Trophoblast cell (in vitro differentiated cells and primary cell): Measurements from ENCODE around the gene CD96.

Experiments
- DNase-seq, 2 donors: peaks; one replicate each; pipeline ENCODE4 v3.0.0-alpha.2; 2016
- H2AFZ ChIP-seq: 2 replicates; pipeline ENCODE4 v1.6.1; 2013; ENCODE audit warnings: low read length, moderate library complexity, mild to moderate bottlenecking; ENCODE audit not compliant: insufficient read depth, poor library complexity
- H2AK5ac ChIP-seq: 2 replicates; pipeline ENCODE4 v1.6.1; 2013; ENCODE audit warnings: mild to moderate bottlenecking, low read length
- H2BK120ac ChIP-seq: 2 replicates; pipeline ENCODE4 v1.6.1; 2013; ENCODE audit warnings: low read length, mild to moderate bottlenecking, moderate library complexity; ENCODE audit not compliant: insufficient read depth, poor library complexity
- H2BK12ac ChIP-seq: 2 replicates; pipeline ENCODE4 v1.6.1; 2013; ENCODE audit warnings: mild to moderate bottlenecking, low read length, moderate library complexity
- H2BK5ac ChIP-seq: 2 replicates; pipeline ENCODE4 v1.6.1; 2013; ENCODE audit warnings: low read length, low read depth, moderate library complexity, mild to moderate bottlenecking; ENCODE audit not compliant: poor library complexity
- H3K14ac ChIP-seq: 2 replicates; pipeline ENCODE4 v1.6.1; 2013; ENCODE audit warnings: mild to moderate bottlenecking, low read length
- H3K18ac ChIP-seq: 2 replicates; pipeline ENCODE4 v1.6.1; 2013; ENCODE audit warnings: mild to moderate bottlenecking, low read length
- H3K23ac ChIP-seq: 2 replicates; pipeline ENCODE4 v1.6.1; 2013; ENCODE audit warnings: low read length
- H3K27ac ChIP-seq: 2 replicates; pipeline ENCODE4 v1.5.1; 2013; ENCODE audit warnings: low read depth, mild to moderate bottlenecking, inconsistent platforms, low read length, moderate library complexity
- H3K27me3 ChIP-seq: 2 replicates; pipeline ENCODE4 v1.6.1; 2013; ENCODE audit warnings: inconsistent platforms, mild to moderate bottlenecking, low read length, moderate library complexity; ENCODE audit not compliant: insufficient read depth
- H3K36me3 ChIP-seq, 2 experiments: 1 replicate in 1 of 2; 2 replicates in 1 of 2; pipeline ENCODE4 v1.6.1; 2013; ENCODE audit warnings: low read length in 2 of 2, mild to moderate bottlenecking in 2 of 2, moderate library complexity in 1 of 2; ENCODE audit not compliant: insufficient read depth in 2 of 2, control insufficient read depth in 1 of 2
- H3K4ac ChIP-seq: 2 replicates; pipeline ENCODE4 v1.6.1; 2013; ENCODE audit warnings: low read depth, mild to moderate bottlenecking, low read length, moderate library complexity
- H3K4me1 ChIP-seq, 2 experiments: 1 replicate in 1 of 2; 2 replicates in 1 of 2; pipeline ENCODE4 v1.6.1; 2013; ENCODE audit warnings: low read length in 2 of 2, mild to moderate bottlenecking in 2 of 2, moderate library complexity in 1 of 2; ENCODE audit not compliant: insufficient read depth in 2 of 2, control insufficient read depth in 1 of 2
- H3K4me2 ChIP-seq: 2 replicates; pipeline ENCODE4 v1.6.1; 2013; ENCODE audit warnings: inconsistent platforms, mild to moderate bottlenecking, low read length, moderate library complexity
- H3K4me3 ChIP-seq: 2 replicates; pipeline ENCODE4 v1.5.1; 2013; ENCODE audit warnings: mild to moderate bottlenecking, low read depth, low read length, inconsistent platforms
- H3K79me1 ChIP-seq: one replicate; pipeline ENCODE4 v1.6.1; 2013; ENCODE audit warnings: low read length
- H3K79me2 ChIP-seq: 2 replicates; pipeline ENCODE4 v1.6.1; 2013; ENCODE audit warnings: low read length, mild to moderate bottlenecking; ENCODE audit not compliant: control insufficient read depth, insufficient read depth, poor library complexity
- H3K9ac ChIP-seq: 2 replicates; pipeline ENCODE4 v1.6.1; 2013; ENCODE audit warnings: mild to moderate bottlenecking, low read length
- H3K9me3 ChIP-seq: 2 replicates; pipeline ENCODE4 v1.6.1; 2013; ENCODE audit warnings: low read depth, mild to moderate bottlenecking, control low read depth, inconsistent platforms, low read length; ENCODE audit not compliant: insufficient read depth
- H4K12ac ChIP-seq: 2 replicates; pipeline ENCODE4 v1.6.1; 2013; ENCODE audit warnings: low read depth, mild to moderate bottlenecking, low read length, moderate library complexity
- H4K8ac ChIP-seq: 2 replicates; pipeline ENCODE4 v1.6.1; 2013; ENCODE audit warnings: low read depth, mild to moderate bottlenecking, low read length, moderate library complexity
- H4K91ac ChIP-seq: one replicate; pipeline ENCODE4 v1.6.1; 2013; ENCODE audit warnings: low read depth, mild to moderate bottlenecking, low read length, moderate library complexity
- WGBS: extraction: QIAGEN DNeasy Blood & Tissue Kit; methylation state at CpG from one replicate; pipeline ENCODE4 v1.1.7; 2013; ENCODE audit warnings: missing lambda C conversion rate; ENCODE audit not compliant: insufficient read length, insufficient coverage; ENCODE audit errors: extremely low coverage; 5-methylcytosine and 5-hydroxymethylcytosine counted together

Gene CD96

DNA sequence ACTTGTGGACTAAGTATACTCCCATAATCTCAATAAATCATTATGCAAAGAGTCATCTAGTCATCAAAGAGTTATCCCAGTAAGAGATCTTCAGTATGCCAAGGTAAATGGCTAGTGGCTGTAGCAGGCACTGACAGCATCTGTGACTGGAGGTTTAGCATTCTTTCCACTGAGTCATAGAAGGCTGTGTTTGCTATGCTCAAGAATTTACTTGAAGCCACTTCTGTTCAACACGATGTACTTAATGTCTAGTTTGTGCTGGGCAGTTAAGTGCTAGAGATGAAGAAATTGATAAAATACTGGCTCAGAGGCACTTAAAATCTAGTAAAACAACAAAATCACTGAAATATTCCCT, 40.1 kb downstream of the CD96 start:
- H3K23ac ChIP-seq, result no peak overlapping the region
- no peak overlapping the region for H2BK120ac ChIP-seq
- DNase-seq, result peak; percentile 87 to 94
- H3K4me1 ChIP-seq, result peaks cover 2 to 9% of the 10 kb centered on the region in 2 experiments
- no peak overlapping the region for H3K14ac ChIP-seq
- no peaks in the 10 kb centered on the region for H3K79me2 ChIP-seq
- no peak overlapping the region for H3K4me2 ChIP-seq
- no peaks in the 10 kb centered on the region for H3K27me3 ChIP-seq
- H3K9ac ChIP-seq, result no peak overlapping the region
- no peaks in the 10 kb centered on the region for H3K36me3 ChIP-seq
- peak overlapping the region; percentile 90 for H3K27ac ChIP-seq
- H2BK12ac ChIP-seq, result no peak overlapping the region
- peaks cover 3% of the 10 kb centered on the region for H3K9me3 ChIP-seq
- no peak overlapping the region for H3K4me3 ChIP-seq
- no peak overlapping the region for H3K4ac ChIP-seq
- no peak overlapping the region for H4K91ac ChIP-seq
- H3K79me1 ChIP-seq, result peaks cover 6% of the 10 kb centered on the region
- no peak overlapping the region for H3K18ac ChIP-seq
- H2AFZ ChIP-seq, result no peak overlapping the region
- H4K12ac ChIP-seq, result no peak overlapping the region
- H2AK5ac ChIP-seq, result no peak overlapping the region
- no CpG with 5 or more reads among the region's 1 CpG for WGBS
- no peak overlapping the region for H4K8ac ChIP-seq
- H2BK5ac ChIP-seq, result no peak overlapping the region

DNA sequence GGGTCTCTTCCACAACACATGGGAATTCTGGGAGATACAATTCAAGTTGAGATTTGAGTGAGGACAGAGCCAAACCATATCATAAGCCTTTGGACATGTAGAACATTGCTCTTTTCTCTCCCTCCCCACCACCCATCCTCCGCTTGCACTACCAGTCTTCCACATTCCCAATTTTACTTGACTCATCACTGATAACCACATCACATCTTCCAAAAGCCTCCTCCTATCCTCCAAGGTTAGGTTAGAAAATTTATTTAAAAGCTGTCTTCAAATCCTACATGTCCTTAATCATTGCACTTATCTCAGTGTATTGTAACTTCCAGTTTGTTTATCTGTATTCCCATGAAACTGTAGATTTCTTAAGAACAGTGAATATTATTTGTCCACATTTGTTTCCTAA, 42.7 kb downstream of the CD96 start:
- Histone ChIP-seq H3K23ac (no peak overlapping the region), H2BK120ac (peak overlapping the region; percentile 58), H2BK12ac (peak overlapping the region; percentile 58), H3K18ac (no peak overlapping the region), H3K14ac (no peak overlapping the region), H3K4ac (no peak overlapping the region), H3K4me1 (peaks cover 2 to 7% of the 10 kb centered on the region in 2 experiments), H3K4me3 (no peak overlapping the region), H3K27me3 (no peaks in the 10 kb centered on the region), H4K91ac (no peak overlapping the region), H2BK5ac (peak overlapping the region; percentile 33), H3K36me3 (no peaks in the 10 kb centered on the region), H4K12ac (no peak overlapping the region), H2AK5ac (no peak overlapping the region), H3K9ac (no peak overlapping the region), H3K79me2 (no peaks in the 10 kb centered on the region), H3K4me2 (no peak overlapping the region), H3K9me3 (peaks cover 3% of the 10 kb centered on the region), H4K8ac (no peak overlapping the region), H3K79me1 (peaks cover 6% of the 10 kb centered on the region), H3K27ac (no peak overlapping the region), H2AFZ (no peak overlapping the region)
- WGBS, result no CpG with 5 or more reads among the region's 1 CpG
- DNase-seq, result no peak

DNA sequence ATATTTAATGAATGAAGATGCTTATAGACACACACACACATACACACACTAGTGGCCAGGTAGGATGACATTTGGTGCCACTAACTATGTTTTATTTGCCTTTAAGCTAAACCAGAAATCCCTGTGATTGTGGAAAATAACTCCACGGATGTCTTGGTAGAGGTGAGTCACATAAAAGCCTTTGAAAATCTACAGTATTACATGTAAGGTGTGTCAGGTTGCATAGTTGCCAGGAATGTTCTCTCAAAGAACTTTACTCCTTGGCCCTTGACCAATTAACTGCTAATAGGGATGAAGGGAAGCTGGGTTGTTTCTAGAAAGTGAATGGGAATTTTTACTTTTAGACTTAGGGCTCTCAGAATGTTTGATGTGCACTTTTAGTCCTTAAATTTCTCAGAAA, 43.2 kb downstream of the CD96 start:
- Histone ChIP-seq H4K12ac (no peak overlapping the region), H3K79me2 (no peaks in the 10 kb centered on the region), H3K79me1 (peaks cover 6% of the 10 kb centered on the region), H3K4ac (no peak overlapping the region), H3K27ac (no peak overlapping the region), H2BK12ac (no peak overlapping the region), H3K4me3 (no peak overlapping the region), H4K8ac (no peak overlapping the region), H4K91ac (no peak overlapping the region), H2AFZ (no peak overlapping the region), H3K4me2 (no peak overlapping the region), H2AK5ac (no peak overlapping the region), H2BK5ac (no peak overlapping the region), H3K14ac (no peak overlapping the region), H3K4me1 (peaks cover 2 to 7% of the 10 kb centered on the region in 2 experiments), H2BK120ac (no peak overlapping the region), H3K23ac (no peak overlapping the region), H3K36me3 (no peaks in the 10 kb centered on the region), H3K27me3 (no peaks in the 10 kb centered on the region), H3K9ac (no peak overlapping the region), H3K18ac (no peak overlapping the region), H3K9me3 (peaks cover 3% of the 10 kb centered on the region)
- peak in 1 of 2 donors; percentile 75 for DNase-seq
- WGBS, result no CpG with 5 or more reads among the region's 1 CpG

DNA sequence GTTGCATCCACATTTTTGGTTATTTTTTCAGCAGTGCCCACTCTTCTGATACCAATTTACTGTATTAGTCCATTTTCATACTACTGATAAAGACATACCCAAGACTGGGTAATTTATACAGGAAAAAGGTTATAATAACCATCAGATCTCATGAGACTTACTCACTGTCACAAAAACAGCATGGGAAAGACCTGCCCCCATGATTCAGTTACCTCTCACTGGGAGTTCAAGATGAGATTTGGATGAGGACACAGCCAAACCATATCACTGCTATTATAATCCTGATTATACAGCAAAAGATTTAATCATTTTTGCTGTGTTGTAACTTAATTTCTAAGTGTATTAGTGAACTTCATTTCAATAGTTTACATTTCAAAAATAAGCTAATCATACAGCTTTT, 46.5 kb downstream of the CD96 start:
- H4K91ac ChIP-seq, result no peak overlapping the region
- no peak overlapping the region for H3K23ac ChIP-seq
- no peak overlapping the region for H3K18ac ChIP-seq
- H3K27ac ChIP-seq, result no peak overlapping the region
- H3K9ac ChIP-seq, result no peak overlapping the region
- H4K12ac ChIP-seq, result no peak overlapping the region
- H3K27me3 ChIP-seq, result no peaks in the 10 kb centered on the region
- peaks cover 2% of the 10 kb centered on the region for H3K79me1 ChIP-seq
- no peaks in the 10 kb centered on the region for H3K36me3 ChIP-seq
- H3K4ac ChIP-seq, result no peak overlapping the region
- no peak overlapping the region for H2BK120ac ChIP-seq
- no peak overlapping the region for H2BK5ac ChIP-seq
- H3K4me3 ChIP-seq, result no peak overlapping the region
- H2AK5ac ChIP-seq, result no peak overlapping the region
- H4K8ac ChIP-seq, result no peak overlapping the region
- DNase-seq, result no peak
- H3K79me2 ChIP-seq, result peaks cover 1% of the 10 kb centered on the region
- peaks cover 3 to 12% of the 10 kb centered on the region in 2 experiments for H3K4me1 ChIP-seq
- no peak overlapping the region for H3K4me2 ChIP-seq
- H3K14ac ChIP-seq, result no peak overlapping the region
- H2BK12ac ChIP-seq, result no peak overlapping the region
- H2AFZ ChIP-seq, result no peak overlapping the region
- peaks cover 1% of the 10 kb centered on the region for H3K9me3 ChIP-seq
